ENCODE data around the gene KLHL10. TPM values are rescaled to one million over a fixed set of nuclear protein-coding genes. Genes with fewer than 3 reads are reported as not detected.

The KLHL10 gene
- total RNA-seq, 1 donor from 2014 or later, result not detected

GRCh38 chr17:41896726-41897125, 59.1 kb downstream of the KLHL10 start:
- TF ChIP-seq CTCF (conservative IDR thresholded peaks at IDR 0.05), result no peak
- no peaks in the 10 kb centered on the region for H3K27me3 Mint-ChIP-seq (ENCODE audit: low read depth)
- H3K27ac Mint-ChIP-seq (ENCODE audit: unreplicated experiment), result no peak overlapping the region
- no peaks in the 10 kb centered on the region for H3K9me3 Mint-ChIP-seq
- no peak for DNase-seq (ENCODE audit: low read depth, low spot score)
- H3K4me1 Mint-ChIP-seq, result no peaks in the 10 kb centered on the region
- peaks cover 41% of the 10 kb centered on the region for H3K36me3 Mint-ChIP-seq (ENCODE audit: low read depth)
- H3K4me3 Mint-ChIP-seq, result no peak overlapping the region

Other genes starting within 250 kb of the KLHL10 start
- not detected in 2 replicates for gene KRT16, start 225.1 kb upstream of the KLHL10 start, total RNA-seq
- gene KRT17, start 213.2 kb upstream of the KLHL10 start, total RNA-seq, result not detected in 2 replicates
- 617 and 620 TPM in 2 replicates for gene EIF1, start 148.9 kb upstream of the KLHL10 start, total RNA-seq
- not detected in 2 replicates for gene GAST, start 125.5 kb upstream of the KLHL10 start, total RNA-seq
- 1.5 and 1.6 TPM in 2 replicates for gene HAP1, start 103.2 kb upstream of the KLHL10 start, total RNA-seq
- 20.6 and 23.5 TPM in 2 replicates for gene JUP, start 51.1 kb upstream of the KLHL10 start, total RNA-seq
- 40.3 and 42.3 TPM in 2 replicates for gene P3H4, start 25.9 kb upstream of the KLHL10 start, total RNA-seq
- 259 and 262 TPM in 2 replicates for gene FKBP10, start 24.8 kb upstream of the KLHL10 start, total RNA-seq
- 120 and 123 TPM in 2 replicates for gene NT5C3B, start 1.6 kb upstream of the KLHL10 start, total RNA-seq
- 20.4 and 20.6 TPM in 2 replicates for gene KLHL11, start 27.6 kb downstream of the KLHL10 start, total RNA-seq
- gene ACLY, start 81.1 kb downstream of the KLHL10 start, total RNA-seq, result 421 and 422 TPM in 2 replicates
- gene ODAD4, start 92.8 kb downstream of the KLHL10 start, total RNA-seq, result 4.2 and 4.8 TPM in 2 replicates
- gene CNP, start 129.0 kb downstream of the KLHL10 start, total RNA-seq, result 213 and 230 TPM in 2 replicates
- 126 and 138 TPM in 2 replicates for gene DNAJC7, start 179.6 kb downstream of the KLHL10 start, total RNA-seq
- gene NKIRAS2, start 182.3 kb downstream of the KLHL10 start, total RNA-seq, result 59.2 and 60.2 TPM in 2 replicates
- gene C17orf113, start 212.8 kb downstream of the KLHL10 start, total RNA-seq, result 2.0 and 2.2 TPM in 2 replicates